Measurements from ENCODE around the gene GDF7.

DNA sequence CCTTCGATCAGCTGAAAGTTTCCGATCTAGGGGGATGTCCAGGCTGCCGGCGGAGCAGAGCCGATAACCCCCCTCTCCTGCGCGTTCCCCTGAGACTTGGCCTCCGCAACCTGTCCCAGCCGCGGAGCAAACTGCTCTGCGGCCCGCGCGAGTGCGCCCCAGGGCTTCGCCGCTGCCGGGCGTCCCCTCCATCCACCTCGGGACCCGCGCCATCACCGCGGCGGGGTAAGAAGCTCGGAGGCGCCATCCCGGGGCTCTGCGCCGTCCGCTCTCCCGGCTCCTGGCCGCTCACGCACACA is 990 bp upstream of the GDF7 start:
- TF ChIP-seq, protein P1, sequence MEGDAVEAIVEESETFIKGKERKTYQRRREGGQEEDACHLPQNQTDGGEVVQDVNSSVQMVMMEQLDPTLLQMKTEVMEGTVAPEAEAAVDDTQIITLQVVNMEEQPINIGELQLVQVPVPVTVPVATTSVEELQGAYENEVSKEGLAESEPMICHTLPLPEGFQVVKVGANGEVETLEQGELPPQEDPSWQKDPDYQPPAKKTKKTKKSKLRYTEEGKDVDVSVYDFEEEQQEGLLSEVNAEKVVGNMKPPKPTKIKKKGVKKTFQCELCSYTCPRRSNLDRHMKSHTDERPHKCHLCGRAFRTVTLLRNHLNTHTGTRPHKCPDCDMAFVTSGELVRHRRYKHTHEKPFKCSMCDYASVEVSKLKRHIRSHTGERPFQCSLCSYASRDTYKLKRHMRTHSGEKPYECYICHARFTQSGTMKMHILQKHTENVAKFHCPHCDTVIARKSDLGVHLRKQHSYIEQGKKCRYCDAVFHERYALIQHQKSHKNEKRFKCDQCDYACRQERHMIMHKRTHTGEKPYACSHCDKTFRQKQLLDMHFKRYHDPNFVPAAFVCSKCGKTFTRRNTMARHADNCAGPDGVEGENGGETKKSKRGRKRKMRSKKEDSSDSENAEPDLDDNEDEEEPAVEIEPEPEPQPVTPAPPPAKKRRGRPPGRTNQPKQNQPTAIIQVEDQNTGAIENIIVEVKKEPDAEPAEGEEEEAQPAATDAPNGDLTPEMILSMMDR (IDR thresholded peaks at IDR 0.05 in 8 of 11, conservative IDR thresholded peaks at IDR 0.05 in 3 of 11) = no peak
- no peak for TF ChIP-seq POLR2AphosphoS5 (IDR thresholded peaks at IDR 0.05)
